Lower lobe of right lung (tissue), 2 donors: Measurements from ENCODE around the gene KLK14. TPM values are rescaled to one million over a fixed set of nuclear protein-coding genes. Genes with fewer than 3 reads are reported as not detected.

Source experiments
- ATAC-seq, 2 donors: fragments of 200-7000 bp; cut with Tn5 transposase; one replicate each; pipeline ENCODE4 v1.9.1; 2020 to 2022; ENCODE audit warnings: mild to moderate bottlenecking in 2 of 2, moderate library complexity in 2 of 2
- DNase-seq: peaks from one replicate; pipeline ENCODE4 v3.0.0-alpha.2; 2020
- H3K27ac ChIP-seq: fragments of 200-600 bp; one replicate; pipeline ENCODE4 v1.8.0; 2022
- H3K27me3 ChIP-seq: fragments of 200-600 bp; one replicate; pipeline ENCODE4 v1.8.0; 2022; ENCODE audit warnings: low read depth
- H3K36me3 ChIP-seq: fragments of 200-600 bp; one replicate; pipeline ENCODE4 v1.8.0; 2022; ENCODE audit warnings: mild to moderate bottlenecking
- H3K4me1 ChIP-seq: fragments of 200-600 bp; one replicate; pipeline ENCODE4 v1.8.0; 2022
- H3K4me3 ChIP-seq: fragments of 200-600 bp; one replicate; pipeline ENCODE4 v1.8.0; 2022; ENCODE audit warnings: mild to moderate bottlenecking
- H3K9me3 ChIP-seq: fragments of 200-600 bp; one replicate; pipeline ENCODE4 v1.8.0; 2022
- CTCF ChIP-seq: fragments of 200-600 bp; IDR thresholded peaks from one replicate; pipeline ENCODE4 v1.8.0; 2022; ENCODE audit warnings: antibody characterized with exemption, mild to moderate bottlenecking
- intact Hi-C: fragments of 100-400 bp; cut with DNase I; formaldehyde crosslinking; loops from one replicate; pipeline ENCODE4 v1.11.0; 2022
- total RNA-seq: library from RNA; stranded (reverse); fragmentation: NEBNext Ultra II Directional; extraction: Animal tissue kit (Norgen Biotek cat#: 25700); gene quantifications from one replicate; pipeline ENCODE4 v1.2.1, GENCODE V29; 2021
- donor health status: DM: no; HTN: yes; CAD: no; lungs with severe emphysema.

KLK14 gene
- total RNA-seq, 1 donor from 2014 or later = 0.89 TPM

GRCh38 chr19:51084505-51084904, 1.8 kb upstream of the KLK14 start:
- TF ChIP-seq CTCF = no peak
- Histone ChIP-seq H3K27me3 (no peaks in the 10 kb centered on the region), H3K36me3 (no peaks in the 10 kb centered on the region), H3K9me3 (no peaks in the 10 kb centered on the region), H3K4me1 (no peaks in the 10 kb centered on the region), H3K4me3 (no peak overlapping the region), H3K27ac (no peak overlapping the region)
- no peak for ATAC-seq
- intact Hi-C loops = no loop called here
- no peak for DNase-seq

GRCh38 chr19:51083783-51084182, 1.1 kb upstream of the KLK14 start:
- intact Hi-C loops = no loop called here
- no peaks in the 10 kb centered on the region for H3K9me3 ChIP-seq
- H3K27me3 ChIP-seq = no peaks in the 10 kb centered on the region
- no peak for TF ChIP-seq CTCF
- no peak for DNase-seq
- no peak overlapping the region for H3K27ac ChIP-seq
- no peak for ATAC-seq
- H3K4me1 ChIP-seq = no peaks in the 10 kb centered on the region
- H3K4me3 ChIP-seq = no peak overlapping the region
- H3K36me3 ChIP-seq = no peaks in the 10 kb centered on the region

GRCh38 chr19:51083181-51083580, 494 bp upstream of the KLK14 start:
- intact Hi-C loops = no loop called here
- H3K4me1 ChIP-seq = no peaks in the 10 kb centered on the region
- no peak for TF ChIP-seq CTCF
- no peaks in the 10 kb centered on the region for H3K36me3 ChIP-seq
- DNase-seq (no peak), ATAC-seq (no peak)
- no peaks in the 10 kb centered on the region for H3K27me3 ChIP-seq
- no peak overlapping the region for H3K4me3 ChIP-seq
- H3K27ac ChIP-seq = no peak overlapping the region
- no peaks in the 10 kb centered on the region for H3K9me3 ChIP-seq

- Histone ChIP-seq H3K27ac (no peak overlapping the region), H3K4me1 (no peaks in the 10 kb centered on the region), H3K36me3 (no peaks in the 10 kb centered on the region), H3K9me3 (no peaks in the 10 kb centered on the region), H3K4me3 (no peak overlapping the region), H3K27me3 (no peaks in the 10 kb centered on the region)
- no peak for ATAC-seq
- DNase-seq = no peak
- intact Hi-C loops = no loop called here
- TF ChIP-seq CTCF = no peak
Measured at GRCh38 chr19:51081476-51081875, 1.2 kb downstream of the KLK14 start.

GRCh38 chr19:51079481-51080110, 3.1 kb downstream of the KLK14 start:
- ATAC-seq (no peak), DNase-seq (no peak)

More at GRCh38 chr19:51079481-51080110, 3.1 kb downstream of the KLK14 start:
- H3K27ac ChIP-seq = no peak overlapping the region
- intact Hi-C loops = no loop called here
- no peak for TF ChIP-seq CTCF
- H3K4me1 ChIP-seq = no peaks in the 10 kb centered on the region
- no peaks in the 10 kb centered on the region for H3K27me3 ChIP-seq
- H3K9me3 ChIP-seq = no peaks in the 10 kb centered on the region
- H3K36me3 ChIP-seq = no peaks in the 10 kb centered on the region
- no peak overlapping the region for H3K4me3 ChIP-seq
